Testis (tissue), 3 donors: ENCODE measurements around the gene PHRF1. TPM values are rescaled to one million over a fixed set of nuclear protein-coding genes. Genes with fewer than 3 reads are reported as not detected.
A peak's percentile ranks its signal among the peaks of the same experiment; 100 is the strongest.

Source experiments
- DNase-seq: peaks from one replicate; pipeline ENCODE4 v3.0.0-alpha.2; 2019
- H3K27ac ChIP-seq, 2 donors: fragments of 200-600 bp; sonication (generic); one replicate each; pipeline ENCODE4 v1.5.1; 2019
- H3K27me3 ChIP-seq: fragments of 200-600 bp; sonication (generic); one replicate; pipeline ENCODE4 v1.5.1; 2019
- H3K36me3 ChIP-seq: fragments of 200-600 bp; sonication (generic); one replicate; pipeline ENCODE4 v1.5.1; 2017; ENCODE audit warnings: low read depth; ENCODE audit errors: missing control alignments
- H3K4me1 ChIP-seq: fragments of 200-600 bp; sonication (generic); one replicate; pipeline ENCODE4 v1.5.1; 2019
- H3K4me3 ChIP-seq, 2 donors: fragments of 200-600 bp; sonication (generic); one replicate each; pipeline ENCODE4 v1.5.1; 2017 to 2019
- H3K9me3 ChIP-seq: fragments of 200-600 bp; sonication (generic); one replicate; pipeline ENCODE4 v1.5.1; 2017
- CTCF ChIP-seq, 3 experiments: fragments of 450-650 bp in 2 of 3; fragments of 200-600 bp in 1 of 3; sonication (generic) in 1 of 3; IDR thresholded peaks; one replicate each; pipeline ENCODE4 v1.5.1; 2016 to 2019; ENCODE audit warnings: antibody characterized with exemption in 3 of 3, mild to moderate bottlenecking in 2 of 3, moderate library complexity in 1 of 3
- POLR2A ChIP-seq: fragments of 450-650 bp; IDR thresholded peaks from one replicate; pipeline ENCODE4 v1.6.1; 2017; ENCODE audit warnings: antibody characterized with exemption, mild to moderate bottlenecking, moderate library complexity
- WGBS, 2 donors: methylation state at CpG; one replicate each; pipeline ENCODE4 v1.1.5; 2018; 5-methylcytosine and 5-hydroxymethylcytosine counted together
- intact Hi-C: fragments of 100-400 bp; cut with DNase I; formaldehyde crosslinking; loops from one replicate; pipeline ENCODE4 v1.15.1; 2023; ENCODE audit warnings: low total_unique reads
- polyA plus RNA-seq: library from polyadenylated mRNA; stranded (reverse); fragments of 350-450 nt; fragmentation: Illumina TruSeq; extraction: RNeasy Lipid Tissue Mini Kit (QIAGEN cat#74804); gene quantifications from one replicate; pipeline ENCODE4 v1.2.3, GENCODE V29; 2014; ENCODE audit warnings: low read depth, low replicate concordance; ENCODE audit not compliant: insufficient read depth
- total RNA-seq, 2 donors: library from RNA; depleted of rRNA; stranded (reverse); fragments of >200 nt; gene quantifications; one replicate each; pipeline ENCODE4 v1.2.3, GENCODE V29; 2016

PHRF1 gene
- total and polyA plus RNA-seq, 3 donors from 2014 or later, result 30.2 to 74.4 (median 62.9) TPM

- H3K27me3 ChIP-seq, result no peaks in the 10 kb centered on the region
- intact Hi-C loops, result no loop called here
- 89 to 92% methylated on average over 21 to 25 of the region's 25 CpGs for WGBS, 2 donors
- H3K4me1 ChIP-seq, result no peaks in the 10 kb centered on the region
- no peak overlapping the region for H3K27ac ChIP-seq
- TF ChIP-seq CTCF (IDR thresholded peaks at IDR 0.05) (no peak), POLR2A (no peak)
- H3K36me3 ChIP-seq, result no peaks in the 10 kb centered on the region
- H3K4me3 ChIP-seq, result no peak overlapping the region
- H3K9me3 ChIP-seq, result no peaks in the 10 kb centered on the region
- no peak for DNase-seq
Measured at GRCh38 chr11:623999-624704, 47.9 kb downstream of the PHRF1 start.

- TF ChIP-seq CTCF (IDR thresholded peaks at IDR 0.05), result no peak
- TF ChIP-seq POLR2A, result no peak
- Histone ChIP-seq H3K27ac (no peak within 1 kb of the TSS), H3K4me3 (no peak within 1 kb of the TSS), H3K36me3 (no peaks in the 10 kb centered on the region), H3K4me1 (no peaks in the 10 kb centered on the region), H3K9me3 (no peaks in the 10 kb centered on the region), H3K27me3 (no peaks in the 10 kb centered on the region)
- 80 to 82% methylated on average over 3 to 32 of the region's 33 CpGs for WGBS, 2 donors
- DNase-seq, result no peak
- intact Hi-C loops, result no loop called here
Measured at GRCh38 chr11:624705-625635, 48.7 kb downstream of the PHRF1 start, which contains the start of gene CDHR5. Gene CDHR5 (minus strand): TSS chr11:624955. CDS start chr11:624902, 53 bp downstream.

- H3K4me1 ChIP-seq, result no peaks in the 10 kb centered on the region
- WGBS, 2 donors, result 87% methylated on average over 12 to 22 of the region's 22 CpGs
- intact Hi-C loops, result no loop called here
- H3K27ac ChIP-seq, result no peak overlapping the region
- H3K27me3 ChIP-seq, result no peaks in the 10 kb centered on the region
- TF ChIP-seq POLR2A (no peak), CTCF (IDR thresholded peaks at IDR 0.05) (no peak)
- no peak for DNase-seq
- H3K9me3 ChIP-seq, result no peaks in the 10 kb centered on the region
- H3K36me3 ChIP-seq, result no peaks in the 10 kb centered on the region
- H3K4me3 ChIP-seq, result no peak overlapping the region
Measured at GRCh38 chr11:625636-626268, 49.5 kb downstream of the PHRF1 start.

- no peak for DNase-seq
- intact Hi-C loops, result no loop called here
- peak within 1 kb of the TSS in 1 of 2 donors; percentile 4 for H3K4me3 ChIP-seq
- no peaks in the 10 kb centered on the region for H3K36me3 ChIP-seq
- 36 to 80% methylated on average over 2 to 19 of the region's 72 CpGs for WGBS, 2 donors
- H3K27ac ChIP-seq, result no peak within 1 kb of the TSS
- no peaks in the 10 kb centered on the region for H3K27me3 ChIP-seq
- no peaks in the 10 kb centered on the region for H3K9me3 ChIP-seq
- TF ChIP-seq CTCF (IDR thresholded peaks at IDR 0.05), result no peak
- no peaks in the 10 kb centered on the region for H3K4me1 ChIP-seq
Measured at GRCh38 chr11:626475-627307, 50.4 kb downstream of the PHRF1 start, which contains the start of gene SCT. Gene SCT (minus strand): TSS chr11:627181. CDS start chr11:627143, 38 bp downstream.
